A549 treated with RU486 at 1 μM for 4 hours (cell line): ENCODE measurements around the gene LGALS7. TPM values are rescaled to one million over a fixed set of nuclear protein-coding genes. Genes with fewer than 3 reads are reported as not detected.

Experiments used
- total RNA-seq: library from RNA; stranded (reverse); fragments of 200-300 nt; extraction: Qiagen RNA extraction; gene quantifications from 5 replicates; pipeline ENCODE4 v1.2.3, GENCODE V29; 2022; ENCODE audit warnings: low read depth

LGALS7 gene
- 0.82 to 1.0 TPM in 2 of 5 replicates, not detected in the others for total RNA-seq

GRCh38 chr19:38773469-38774177 lies at the start of gene LGALS7:
LGALS7 (minus strand) TSS chr19:38773517; CDS start chr19:38773492, 25 bp downstream.

GRCh38 chr19:38812841-38813320 lies 39.6 kb upstream of the LGALS7 start, which contains the start of gene LGALS4:
LGALS4 (minus strand) TSS chr19:38812945; CDS start chr19:38812886, 59 bp downstream.

GRCh38 chr19:38788478-38789243 lies 15.3 kb upstream of the LGALS7 start, which contains the start of gene LGALS7B:
LGALS7B (plus strand) TSS chr19:38789200; CDS start chr19:38789227, 27 bp downstream.

GRCh38 chr19:38744298-38744681 lies 29.0 kb downstream of the LGALS7 start, which contains the start of gene CAPN12:
CAPN12 (minus strand) TSS chr19:38744474; CDS start chr19:38744165, 309 bp downstream.

Other genes starting within 250 kb of the LGALS7 start
- gene MAP4K1, start 155.6 kb downstream of the LGALS7 start, total RNA-seq, result 0.27 to 1.4 TPM (median 0.70 TPM) in 5 replicates
- gene EIF3K, start 154.3 kb downstream of the LGALS7 start, total RNA-seq, result 692 to 886 TPM (median 749 TPM) in 5 replicates
- 858 to 1,250 TPM (median 1,162 TPM) in 5 replicates for gene ACTN4, start 125.9 kb downstream of the LGALS7 start, total RNA-seq
- gene CAPN12, start 29.0 kb downstream of the LGALS7 start, total RNA-seq, result 3.6 to 6.5 TPM (median 5.9 TPM) in 5 replicates
- gene LGALS7B, start 15.7 kb upstream of the LGALS7 start, total RNA-seq, result 0.34 TPM in 1 of 5 replicates, not detected in the others
- 0.30 to 1.8 TPM (median 0.78 TPM) in 5 replicates for gene LGALS4, start 39.4 kb upstream of the LGALS7 start, total RNA-seq
- gene ECH1, start 58.3 kb upstream of the LGALS7 start, total RNA-seq, result 322 to 420 TPM (median 344 TPM) in 5 replicates
- 346 to 375 TPM (median 352 TPM) in 5 replicates for gene HNRNPL, start 76.5 kb upstream of the LGALS7 start, total RNA-seq
- gene RINL, start 104.8 kb upstream of the LGALS7 start, total RNA-seq, result 1.8 to 4.3 TPM (median 2.4 TPM) in 5 replicates
- gene SIRT2, start 126.1 kb upstream of the LGALS7 start, total RNA-seq, result 30.9 to 39.0 TPM (median 35.8 TPM) in 5 replicates
- 64.6 to 117 TPM (median 111 TPM) in 5 replicates for gene NFKBIB, start 126.5 kb upstream of the LGALS7 start, total RNA-seq
- 0.60 to 1.0 TPM (median 0.77 TPM) in 5 replicates for gene CCER2, start 138.7 kb upstream of the LGALS7 start, total RNA-seq
- gene SARS2, start 157.2 kb upstream of the LGALS7 start, total RNA-seq, result 47.0 to 60.3 TPM (median 55.3 TPM) in 5 replicates
- 197 to 307 TPM (median 299 TPM) in 5 replicates for gene MRPS12, start 157.4 kb upstream of the LGALS7 start, total RNA-seq
- gene FBXO17, start 202.2 kb upstream of the LGALS7 start, total RNA-seq, result 63.6 to 91.5 TPM (median 81.3 TPM) in 5 replicates